H1 (cell line): Measurements from ENCODE around the gene KIZ.

Source experiments
- POLR2AphosphoS5 ChIP-seq: IDR thresholded peaks from 2 replicates; pipeline ENCODE4 v1.6.1; 2011; ENCODE audit warnings: low read depth, low read length
- POU5F1 ChIP-seq: IDR thresholded peaks from 2 replicates; pipeline ENCODE4 v1.6.1; 2011; ENCODE audit warnings: low read depth, mild to moderate bottlenecking, low read length, moderate library complexity
- YY1 ChIP-seq: IDR thresholded peaks from 2 replicates; pipeline ENCODE4 v1.6.1; 2011; ENCODE audit warnings: low read depth, mild to moderate bottlenecking, low read length
- TF ChIP-seq, protein P1 (sequence below), 3 experiments: IDR thresholded peaks; 1 replicate in 2 of 3; 2 replicates in 1 of 3; pipeline versions ENCODE4 v1.5.1 to v1.6.1; 2011; ENCODE audit warnings: low read length in 3 of 3, mild to moderate bottlenecking in 3 of 3, inconsistent platforms in 2 of 3, low read depth in 1 of 3, moderate library complexity in 1 of 3; ENCODE audit not compliant: insufficient read depth in 1 of 3; ENCODE audit errors: control extremely low read depth in 1 of 3

DNA sequence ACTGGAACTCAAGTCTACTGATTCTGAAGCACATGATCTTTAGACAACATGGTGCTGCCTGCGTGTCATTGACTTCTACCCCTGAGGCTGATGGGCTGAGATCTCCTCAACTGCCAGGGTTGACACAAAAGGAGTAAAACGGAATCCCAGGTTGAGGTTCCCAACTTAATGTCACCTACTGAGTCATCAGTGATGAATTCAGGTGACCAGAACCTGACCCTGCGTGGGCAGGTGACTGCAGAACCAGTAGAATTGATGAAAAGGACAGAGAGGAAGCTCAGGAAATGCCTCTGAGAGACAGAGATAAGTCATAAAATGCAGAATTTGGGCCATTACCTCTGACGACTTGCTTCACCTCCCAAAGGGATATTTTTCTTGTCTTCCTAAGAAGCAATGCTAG is 7.7 kb upstream of the KIZ start:
- TF ChIP-seq, protein P1, sequence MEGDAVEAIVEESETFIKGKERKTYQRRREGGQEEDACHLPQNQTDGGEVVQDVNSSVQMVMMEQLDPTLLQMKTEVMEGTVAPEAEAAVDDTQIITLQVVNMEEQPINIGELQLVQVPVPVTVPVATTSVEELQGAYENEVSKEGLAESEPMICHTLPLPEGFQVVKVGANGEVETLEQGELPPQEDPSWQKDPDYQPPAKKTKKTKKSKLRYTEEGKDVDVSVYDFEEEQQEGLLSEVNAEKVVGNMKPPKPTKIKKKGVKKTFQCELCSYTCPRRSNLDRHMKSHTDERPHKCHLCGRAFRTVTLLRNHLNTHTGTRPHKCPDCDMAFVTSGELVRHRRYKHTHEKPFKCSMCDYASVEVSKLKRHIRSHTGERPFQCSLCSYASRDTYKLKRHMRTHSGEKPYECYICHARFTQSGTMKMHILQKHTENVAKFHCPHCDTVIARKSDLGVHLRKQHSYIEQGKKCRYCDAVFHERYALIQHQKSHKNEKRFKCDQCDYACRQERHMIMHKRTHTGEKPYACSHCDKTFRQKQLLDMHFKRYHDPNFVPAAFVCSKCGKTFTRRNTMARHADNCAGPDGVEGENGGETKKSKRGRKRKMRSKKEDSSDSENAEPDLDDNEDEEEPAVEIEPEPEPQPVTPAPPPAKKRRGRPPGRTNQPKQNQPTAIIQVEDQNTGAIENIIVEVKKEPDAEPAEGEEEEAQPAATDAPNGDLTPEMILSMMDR (IDR thresholded peaks at IDR 0.05; ENCODE audit: control extremely low read depth in 1 of 3, insufficient read depth in 1 of 3, low read depth in 1 of 3, low read length in 3 of 3): no peak
- no peak for TF ChIP-seq POU5F1
- TF ChIP-seq YY1: no peak
- no peak for TF ChIP-seq POLR2AphosphoS5
